AG08395 (cell line): ENCODE measurements around the gene HIGD2B.
"Not testable (repeated sequence)": the region's sequence is repeated elsewhere in the genome, so short reads cannot be mapped to it uniquely, and the experiment has no call there.

ENCODE experiments used
- DNase-seq: peaks from one replicate; pipeline ENCODE4 v3.0.0; 2012; ENCODE audit warnings: mixed read lengths, low spot score

HIGD2B gene

GRCh38 chr15:72676838-72677237, 9.1 kb downstream of the HIGD2B start:
- no peak for DNase-seq

GRCh38 chr15:72671525-72671924, 14.5 kb downstream of the HIGD2B start:
- no peak for DNase-seq

GRCh38 chr15:72670656-72671352, 15.2 kb downstream of the HIGD2B start:
- peak; percentile 52 for DNase-seq

GRCh38 chr15:72669803-72670202, 16.2 kb downstream of the HIGD2B start:
- DNase-seq: not testable (repeated sequence)

- DNase-seq: not testable (repeated sequence)
Measured at GRCh38 chr15:72665706-72666105, 20.3 kb downstream of the HIGD2B start.

- not testable (repeated sequence) for DNase-seq
Measured at GRCh38 chr15:72663931-72664330, 22.1 kb downstream of the HIGD2B start.

- DNase-seq: not testable (repeated sequence)
Measured at GRCh38 chr15:72661081-72661480, 24.9 kb downstream of the HIGD2B start.

GRCh38 chr15:72656014-72656413, 30.0 kb downstream of the HIGD2B start:
- DNase-seq: not testable (repeated sequence)

- DNase-seq: not testable (repeated sequence)
Measured at GRCh38 chr15:72654397-72654796, 31.6 kb downstream of the HIGD2B start, which contains the start of gene GOLGA6B. GOLGA6B (plus strand) TSS chr15:72654697; CDS start chr15:72654738, 41 bp downstream.

- not testable (repeated sequence) for DNase-seq
Measured at GRCh38 chr15:72648631-72649253, 37.2 kb downstream of the HIGD2B start.

GRCh38 chr15:72642271-72642670, 43.7 kb downstream of the HIGD2B start:
- DNase-seq: not testable (repeated sequence)

GRCh38 chr15:72639759-72640483, 46.1 kb downstream of the HIGD2B start:
- not testable (repeated sequence) for DNase-seq

GRCh38 chr15:72636519-72637282, 49.3 kb downstream of the HIGD2B start:
- DNase-seq: not testable (repeated sequence)

GRCh38 chr15:72629068-72629570, 56.9 kb downstream of the HIGD2B start:
- not testable (repeated sequence) for DNase-seq

GRCh38 chr15:72628249-72629067, 57.5 kb downstream of the HIGD2B start:
- DNase-seq: not testable (repeated sequence)

GRCh38 chr15:72626153-72626552, 59.8 kb downstream of the HIGD2B start:
- DNase-seq: not testable (repeated sequence)
